H1 (cell line): ENCODE data around the gene AGFG2. TPM values are rescaled to one million over a fixed set of nuclear protein-coding genes. Genes with fewer than 3 reads are reported as not detected.
A peak's percentile ranks its signal among the peaks of the same experiment; 100 is the strongest.

Source experiments
- BRCA1 ChIP-seq: IDR thresholded peaks from 2 replicates; pipeline ENCODE4 v1.6.1; 2012; ENCODE audit warnings: low read depth, low read length, improper control_type of control experiment
- EZH2 ChIP-seq: fragments of 200-600 bp; sonication (generic); IDR thresholded peaks from 2 replicates; pipeline ENCODE4 v1.7.1; 2012; ENCODE audit warnings: low read depth, mild to moderate bottlenecking, moderate library complexity, low read length, inconsistent platforms; ENCODE audit not compliant: severe bottlenecking
- NRF1 ChIP-seq: IDR thresholded peaks from 2 replicates; pipeline ENCODE4 v1.6.1; 2011; ENCODE audit warnings: mild to moderate bottlenecking, low read depth, low read length, improper control_type of control experiment
- POLR2A ChIP-seq, 2 experiments: IDR thresholded peaks; 1 replicate in 1 of 2; 2 replicates in 1 of 2; pipeline ENCODE4 v1.6.1; 2011; ENCODE audit warnings: low read depth in 2 of 2, low read length in 2 of 2, mild to moderate bottlenecking in 2 of 2; ENCODE audit errors: control extremely low read depth in 1 of 2
- POU5F1 ChIP-seq: IDR thresholded peaks from 2 replicates; pipeline ENCODE4 v1.6.1; 2011; ENCODE audit warnings: low read depth, mild to moderate bottlenecking, low read length, moderate library complexity
- RBBP5 ChIP-seq: IDR thresholded peaks from 2 replicates; pipeline ENCODE4 v1.7.1; 2012; ENCODE audit warnings: low read depth, mild to moderate bottlenecking, inconsistent platforms, low read length, moderate library complexity, borderline replicate concordance
- RFX5 ChIP-seq: IDR thresholded peaks from 2 replicates; pipeline ENCODE4 v1.6.1; 2011; ENCODE audit warnings: low read depth, low read length, improper control_type of control experiment, borderline replicate concordance
- SIN3A ChIP-seq, 2 experiments: IDR thresholded peaks in 1 of 2; conservative IDR thresholded peaks in 1 of 2; 2 replicates each; pipeline ENCODE4 v1.6.1; 2011 to 2012; ENCODE audit warnings: low read length in 2 of 2, improper control_type of control experiment in 1 of 2, low read depth in 1 of 2, mild to moderate bottlenecking in 1 of 2
- SIX5 ChIP-seq: IDR thresholded peaks from 2 replicates; pipeline ENCODE4 v1.6.1; 2011; ENCODE audit warnings: mild to moderate bottlenecking, low read depth, low read length
- SP4 ChIP-seq: IDR thresholded peaks from 2 replicates; pipeline ENCODE4 v1.6.1; 2012; ENCODE audit warnings: low read length, inconsistent platforms
- TAF1 ChIP-seq: IDR thresholded peaks from 2 replicates; pipeline ENCODE4 v1.6.1; 2011; ENCODE audit warnings: mild to moderate bottlenecking, low read depth, low read length
- TEAD4 ChIP-seq: IDR thresholded peaks from 2 replicates; pipeline ENCODE4 v1.6.1; 2012; ENCODE audit warnings: low read depth, low read length, inconsistent platforms, mixed read lengths
- ZNF274 ChIP-seq: IDR thresholded peaks from 2 replicates; pipeline ENCODE4 v1.7.0; 2012; ENCODE audit warnings: low read length, borderline replicate concordance; ENCODE audit errors: extremely low read depth
- polyA plus RNA-seq, 7 experiments: library from polyadenylated mRNA; depleted of rRNA in 3 of 7; stranded (reverse) in 5 of 7; unstranded in 2 of 7; fragments of >200 nt in 5 of 7; fragments of 200-250 nt in 2 of 7; gene quantifications; 1 replicate in 5 of 7; 2 replicates in 1 of 7; 4 replicates in 1 of 7; pipeline versions ENCODE4 v1.2.1 to v1.2.3, GENCODE V29; 2011 to 2013; ENCODE audit warnings: missing spikeins in 2 of 7, mixed read lengths in 2 of 7
- total RNA-seq: library from RNA; stranded (reverse); fragmentation: NEBNext Ultra II Directional; extraction: Animal tissue kit (Norgen Biotek cat#: 25700); gene quantifications from 2 replicates; pipeline ENCODE4 v1.2.1, GENCODE V29; 2021

The AGFG2 gene
- total and polyA plus RNA-seq, 2 of the 8 experiments (the other 6 are each of a cell fraction or from before 2014, with no cell fraction given): 7.6 to 11.2 TPM

DNA sequence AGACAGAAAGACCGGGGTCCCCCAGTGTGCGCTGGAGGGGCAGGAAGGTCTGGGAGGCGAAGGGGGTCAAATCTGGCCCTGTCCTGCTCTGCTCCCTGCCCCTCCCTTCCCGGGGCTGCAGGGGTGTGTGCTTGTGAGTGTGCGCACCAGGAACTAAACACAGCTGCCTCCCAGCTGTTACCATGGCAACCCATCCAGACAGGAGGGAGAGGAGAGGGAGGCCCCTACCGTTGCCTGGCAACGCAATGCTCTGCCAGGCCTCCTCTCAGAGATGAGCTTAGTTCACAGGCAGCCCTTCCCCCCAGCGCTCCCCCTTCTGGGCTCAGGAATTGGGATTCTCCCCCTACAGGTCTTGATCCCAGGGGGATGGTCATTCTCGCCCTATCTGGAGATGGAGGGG lies 49.2 kb upstream of the AGFG2 start (continued):
- TF ChIP-seq ZNF274: no peak
- TF ChIP-seq NRF1: no peak; the same call in 1 of the 2 replicates
- TF ChIP-seq SP4: no peak
- no peak for TF ChIP-seq TAF1
- peak; percentile 41; the same call in 1 of the 2 replicates for TF ChIP-seq RFX5
- TF ChIP-seq POU5F1: no peak
- TF ChIP-seq SIN3A (conservative IDR thresholded peaks at IDR 0.05 in 1 of 2, IDR thresholded peaks at IDR 0.05 in 1 of 2; ENCODE audit: low read depth in 1 of 2, low read length in 2 of 2): peak in 1 of 2 experiments; percentile 93; a peak in 2 of 4 replicates
- TF ChIP-seq RBBP5: no peak
- TF ChIP-seq TEAD4: no peak
- TF ChIP-seq EZH2: no peak
- no peak for TF ChIP-seq POLR2A (IDR thresholded peaks at IDR 0.05; ENCODE audit: control extremely low read depth in 1 of 2, low read depth in 2 of 2, low read length in 2 of 2)
- TF ChIP-seq SIX5: no peak
- TF ChIP-seq BRCA1: no peak
